Prostate gland (tissue), 2 donors: ENCODE data around the gene MED15.

Source experiments
- CTCF ChIP-seq, 4 experiments: fragments of 200-600 bp in 2 of 4; fragments of 450-650 bp in 2 of 4; sonication (generic) in 2 of 4; IDR thresholded peaks; 1 replicate in 3 of 4; 2 replicates in 1 of 4; pipeline ENCODE4 v1.5.1; 2016 to 2019; ENCODE audit warnings: antibody characterized with exemption in 4 of 4, mild to moderate bottlenecking in 2 of 4, moderate library complexity in 2 of 4
- POLR2A ChIP-seq: fragments of 450-650 bp; IDR thresholded peaks from one replicate; pipeline ENCODE4 v1.6.1; 2016; ENCODE audit warnings: antibody characterized with exemption, mild to moderate bottlenecking
- POLR2AphosphoS5 ChIP-seq: sonication (generic); formaldehyde crosslinking; IDR thresholded peaks from one replicate; pipeline ENCODE4 v1.6.1; 2017; ENCODE audit warnings: antibody characterized with exemption

GRCh38 chr22:20575724-20576444, 68.5 kb downstream of the MED15 start:
- TF ChIP-seq POLR2A (no peak), CTCF (IDR thresholded peaks at IDR 0.05) (no peak), POLR2AphosphoS5 (no peak)
